ENCODE data around the gene ANP32D.

DNA sequence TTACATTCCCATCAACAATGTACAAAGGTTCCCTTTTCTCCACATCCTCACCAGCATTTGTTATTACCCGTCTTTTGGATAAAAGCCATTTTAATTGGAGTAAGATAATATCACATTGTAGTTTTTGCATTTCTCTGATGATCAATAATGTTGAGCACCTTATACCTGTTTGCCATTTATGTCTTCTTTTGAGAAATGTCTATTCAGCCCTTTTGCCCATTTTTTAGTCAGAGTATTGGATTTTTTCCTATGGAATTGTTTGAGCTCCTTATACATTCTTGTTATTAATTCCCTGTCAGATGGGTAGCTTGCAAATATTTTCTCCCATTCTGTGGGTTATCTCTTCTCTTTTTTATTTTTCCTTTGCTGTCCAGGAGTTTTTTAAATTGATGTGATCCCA is 42.4 kb downstream of the ANP32D start:
- TF ChIP-seq, protein P1, sequence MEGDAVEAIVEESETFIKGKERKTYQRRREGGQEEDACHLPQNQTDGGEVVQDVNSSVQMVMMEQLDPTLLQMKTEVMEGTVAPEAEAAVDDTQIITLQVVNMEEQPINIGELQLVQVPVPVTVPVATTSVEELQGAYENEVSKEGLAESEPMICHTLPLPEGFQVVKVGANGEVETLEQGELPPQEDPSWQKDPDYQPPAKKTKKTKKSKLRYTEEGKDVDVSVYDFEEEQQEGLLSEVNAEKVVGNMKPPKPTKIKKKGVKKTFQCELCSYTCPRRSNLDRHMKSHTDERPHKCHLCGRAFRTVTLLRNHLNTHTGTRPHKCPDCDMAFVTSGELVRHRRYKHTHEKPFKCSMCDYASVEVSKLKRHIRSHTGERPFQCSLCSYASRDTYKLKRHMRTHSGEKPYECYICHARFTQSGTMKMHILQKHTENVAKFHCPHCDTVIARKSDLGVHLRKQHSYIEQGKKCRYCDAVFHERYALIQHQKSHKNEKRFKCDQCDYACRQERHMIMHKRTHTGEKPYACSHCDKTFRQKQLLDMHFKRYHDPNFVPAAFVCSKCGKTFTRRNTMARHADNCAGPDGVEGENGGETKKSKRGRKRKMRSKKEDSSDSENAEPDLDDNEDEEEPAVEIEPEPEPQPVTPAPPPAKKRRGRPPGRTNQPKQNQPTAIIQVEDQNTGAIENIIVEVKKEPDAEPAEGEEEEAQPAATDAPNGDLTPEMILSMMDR (IDR thresholded peaks at IDR 0.05) = no peak
- TF ChIP-seq RXRA (IDR thresholded peaks at IDR 0.05; ENCODE audit: borderline replicate concordance, low read depth) (no peak), RFX5 (IDR thresholded peaks at IDR 0.05; ENCODE audit: low read length) (no peak), YY1 (IDR thresholded peaks at IDR 0.05; ENCODE audit: low read depth) (no peak), JUND (IDR thresholded peaks at IDR 0.05) (no peak), GABPA (IDR thresholded peaks at IDR 0.05; ENCODE audit: low read depth) (no peak), CHD2 (IDR thresholded peaks at IDR 0.05; ENCODE audit: low read length, partially characterized antibody) (no peak), EZH2phosphoT487 (IDR thresholded peaks at IDR 0.05; ENCODE audit: borderline replicate concordance, low read depth) (no peak), EP300 (IDR thresholded peaks at IDR 0.05; ENCODE audit: borderline replicate concordance in 1 of 2, low read depth in 1 of 2, low read length in 1 of 2) (no peak), MXI1 (IDR thresholded peaks at IDR 0.05; ENCODE audit: low read depth, low read length) (no peak), TEAD4 (IDR thresholded peaks at IDR 0.05; ENCODE audit: borderline replicate concordance, insufficient read depth) (no peak)
- TF ChIP-seq, protein P2, sequence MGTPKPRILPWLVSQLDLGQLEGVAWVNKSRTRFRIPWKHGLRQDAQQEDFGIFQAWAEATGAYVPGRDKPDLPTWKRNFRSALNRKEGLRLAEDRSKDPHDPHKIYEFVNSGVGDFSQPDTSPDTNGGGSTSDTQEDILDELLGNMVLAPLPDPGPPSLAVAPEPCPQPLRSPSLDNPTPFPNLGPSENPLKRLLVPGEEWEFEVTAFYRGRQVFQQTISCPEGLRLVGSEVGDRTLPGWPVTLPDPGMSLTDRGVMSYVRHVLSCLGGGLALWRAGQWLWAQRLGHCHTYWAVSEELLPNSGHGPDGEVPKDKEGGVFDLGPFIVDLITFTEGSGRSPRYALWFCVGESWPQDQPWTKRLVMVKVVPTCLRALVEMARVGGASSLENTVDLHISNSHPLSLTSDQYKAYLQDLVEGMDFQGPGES (IDR thresholded peaks at IDR 0.05; ENCODE audit: low read depth, low read length) = no peak
- TF ChIP-seq, protein P3, sequence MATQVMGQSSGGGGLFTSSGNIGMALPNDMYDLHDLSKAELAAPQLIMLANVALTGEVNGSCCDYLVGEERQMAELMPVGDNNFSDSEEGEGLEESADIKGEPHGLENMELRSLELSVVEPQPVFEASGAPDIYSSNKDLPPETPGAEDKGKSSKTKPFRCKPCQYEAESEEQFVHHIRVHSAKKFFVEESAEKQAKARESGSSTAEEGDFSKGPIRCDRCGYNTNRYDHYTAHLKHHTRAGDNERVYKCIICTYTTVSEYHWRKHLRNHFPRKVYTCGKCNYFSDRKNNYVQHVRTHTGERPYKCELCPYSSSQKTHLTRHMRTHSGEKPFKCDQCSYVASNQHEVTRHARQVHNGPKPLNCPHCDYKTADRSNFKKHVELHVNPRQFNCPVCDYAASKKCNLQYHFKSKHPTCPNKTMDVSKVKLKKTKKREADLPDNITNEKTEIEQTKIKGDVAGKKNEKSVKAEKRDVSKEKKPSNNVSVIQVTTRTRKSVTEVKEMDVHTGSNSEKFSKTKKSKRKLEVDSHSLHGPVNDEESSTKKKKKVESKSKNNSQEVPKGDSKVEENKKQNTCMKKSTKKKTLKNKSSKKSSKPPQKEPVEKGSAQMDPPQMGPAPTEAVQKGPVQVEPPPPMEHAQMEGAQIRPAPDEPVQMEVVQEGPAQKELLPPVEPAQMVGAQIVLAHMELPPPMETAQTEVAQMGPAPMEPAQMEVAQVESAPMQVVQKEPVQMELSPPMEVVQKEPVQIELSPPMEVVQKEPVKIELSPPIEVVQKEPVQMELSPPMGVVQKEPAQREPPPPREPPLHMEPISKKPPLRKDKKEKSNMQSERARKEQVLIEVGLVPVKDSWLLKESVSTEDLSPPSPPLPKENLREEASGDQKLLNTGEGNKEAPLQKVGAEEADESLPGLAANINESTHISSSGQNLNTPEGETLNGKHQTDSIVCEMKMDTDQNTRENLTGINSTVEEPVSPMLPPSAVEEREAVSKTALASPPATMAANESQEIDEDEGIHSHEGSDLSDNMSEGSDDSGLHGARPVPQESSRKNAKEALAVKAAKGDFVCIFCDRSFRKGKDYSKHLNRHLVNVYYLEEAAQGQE (IDR thresholded peaks at IDR 0.05; ENCODE audit: low read depth, low read length) = no peak
- TF ChIP-seq, protein P4, sequence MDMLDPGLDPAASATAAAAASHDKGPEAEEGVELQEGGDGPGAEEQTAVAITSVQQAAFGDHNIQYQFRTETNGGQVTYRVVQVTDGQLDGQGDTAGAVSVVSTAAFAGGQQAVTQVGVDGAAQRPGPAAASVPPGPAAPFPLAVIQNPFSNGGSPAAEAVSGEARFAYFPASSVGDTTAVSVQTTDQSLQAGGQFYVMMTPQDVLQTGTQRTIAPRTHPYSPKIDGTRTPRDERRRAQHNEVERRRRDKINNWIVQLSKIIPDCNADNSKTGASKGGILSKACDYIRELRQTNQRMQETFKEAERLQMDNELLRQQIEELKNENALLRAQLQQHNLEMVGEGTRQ (IDR thresholded peaks at IDR 0.05; ENCODE audit: borderline replicate concordance, low read depth, low read length) = no peak
